HUES48 (cell line): ENCODE measurements around the gene COL27A1.

Source experiments
- H3K27ac ChIP-seq: one replicate; pipeline ENCODE4 v1.7.0; 2013; ENCODE audit warnings: low read depth, low read length, inconsistent platforms
- H3K27me3 ChIP-seq: 2 replicates; pipeline ENCODE4 v1.6.1; 2013; ENCODE audit warnings: mild to moderate bottlenecking, low read length; ENCODE audit not compliant: control insufficient read depth, insufficient read depth
- H3K36me3 ChIP-seq: 2 replicates; pipeline ENCODE4 v1.6.1; 2013; ENCODE audit warnings: low read length; ENCODE audit not compliant: control insufficient read depth, insufficient read depth
- H3K4me1 ChIP-seq: 2 replicates; pipeline ENCODE4 v1.6.1; 2013; ENCODE audit warnings: mild to moderate bottlenecking, low read length; ENCODE audit not compliant: control insufficient read depth, insufficient read depth
- H3K4me3 ChIP-seq: 2 replicates; pipeline ENCODE4 v1.5.1; 2013; ENCODE audit warnings: mild to moderate bottlenecking, low read depth, low read length
- H3K9ac ChIP-seq: 2 replicates; pipeline ENCODE4 v1.6.1; 2013; ENCODE audit warnings: mild to moderate bottlenecking, low read depth, low read length, moderate library complexity
- H3K9me3 ChIP-seq: 2 replicates; pipeline ENCODE4 v1.6.1; 2013; ENCODE audit warnings: low read length; ENCODE audit not compliant: control insufficient read depth, insufficient read depth

The COL27A1 gene

DNA sequence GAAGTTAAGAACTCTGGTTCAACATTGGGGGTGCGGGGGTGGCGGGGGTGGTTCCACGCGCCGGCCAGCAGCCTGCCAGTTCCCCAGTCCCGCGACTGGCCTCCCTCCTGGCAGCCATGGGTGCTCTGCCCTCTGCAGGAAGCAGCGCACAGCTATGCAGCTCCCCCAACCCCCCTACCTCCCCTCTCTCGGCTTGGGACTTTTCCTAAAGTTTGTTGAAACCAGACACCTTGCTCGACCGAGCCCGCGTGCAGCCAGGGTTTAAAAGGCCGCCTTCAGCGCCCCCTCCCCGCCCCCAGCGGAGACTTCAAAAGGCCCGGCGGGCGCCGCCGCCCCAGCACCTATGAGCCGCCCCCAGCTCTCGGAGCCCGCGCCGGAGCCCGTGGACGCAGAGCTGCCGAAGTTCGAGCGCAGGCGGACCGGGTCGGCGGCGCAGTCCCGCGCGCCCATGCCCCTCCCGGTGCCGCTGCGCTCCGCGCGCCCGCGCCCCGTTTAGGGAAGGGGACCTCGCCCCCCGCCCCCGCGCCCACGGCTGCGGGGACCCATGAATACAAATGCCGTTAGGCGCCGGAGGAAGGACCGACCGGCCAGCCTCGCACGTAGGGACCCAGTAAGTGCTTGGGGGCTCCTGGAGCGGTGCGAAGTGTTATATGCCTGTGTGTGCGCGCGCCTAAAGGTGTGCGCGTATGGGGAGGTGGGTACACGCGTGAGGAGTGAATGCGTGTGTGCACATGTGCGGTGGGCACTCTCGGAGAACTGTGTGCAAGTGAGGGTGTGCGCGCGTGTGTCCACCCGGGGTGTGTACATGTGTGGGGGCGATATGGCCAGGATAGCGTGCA, 1.4 kb upstream of the COL27A1 start:
- Histone ChIP-seq H3K27me3 (peaks cover 38% of the 10 kb centered on the region), H3K27ac (no peak overlapping the region), H3K4me1 (peaks cover 16% of the 10 kb centered on the region), H3K9ac (no peak overlapping the region), H3K9me3 (no peaks in the 10 kb centered on the region), H3K36me3 (no peaks in the 10 kb centered on the region), H3K4me3 (peak overlapping the region; percentile 66)

GRCh38 chr9:114154600-114155102, 686 bp upstream of the COL27A1 start:
- H3K4me3 ChIP-seq, result peak overlapping the region; percentile 66
- peaks cover 16% of the 10 kb centered on the region for H3K4me1 ChIP-seq
- H3K36me3 ChIP-seq, result no peaks in the 10 kb centered on the region
- no peak overlapping the region for H3K27ac ChIP-seq
- H3K9me3 ChIP-seq, result no peaks in the 10 kb centered on the region
- H3K9ac ChIP-seq, result no peak overlapping the region
- H3K27me3 ChIP-seq, result peaks cover 38% of the 10 kb centered on the region

- Histone ChIP-seq H3K27ac (peak overlapping the region; percentile 10), H3K9me3 (no peaks in the 10 kb centered on the region), H3K4me1 (peaks cover 16% of the 10 kb centered on the region)
These were observed 789 bp downstream of the COL27A1 start for GRCh38 chr9:114155995-114156656.

DNA sequence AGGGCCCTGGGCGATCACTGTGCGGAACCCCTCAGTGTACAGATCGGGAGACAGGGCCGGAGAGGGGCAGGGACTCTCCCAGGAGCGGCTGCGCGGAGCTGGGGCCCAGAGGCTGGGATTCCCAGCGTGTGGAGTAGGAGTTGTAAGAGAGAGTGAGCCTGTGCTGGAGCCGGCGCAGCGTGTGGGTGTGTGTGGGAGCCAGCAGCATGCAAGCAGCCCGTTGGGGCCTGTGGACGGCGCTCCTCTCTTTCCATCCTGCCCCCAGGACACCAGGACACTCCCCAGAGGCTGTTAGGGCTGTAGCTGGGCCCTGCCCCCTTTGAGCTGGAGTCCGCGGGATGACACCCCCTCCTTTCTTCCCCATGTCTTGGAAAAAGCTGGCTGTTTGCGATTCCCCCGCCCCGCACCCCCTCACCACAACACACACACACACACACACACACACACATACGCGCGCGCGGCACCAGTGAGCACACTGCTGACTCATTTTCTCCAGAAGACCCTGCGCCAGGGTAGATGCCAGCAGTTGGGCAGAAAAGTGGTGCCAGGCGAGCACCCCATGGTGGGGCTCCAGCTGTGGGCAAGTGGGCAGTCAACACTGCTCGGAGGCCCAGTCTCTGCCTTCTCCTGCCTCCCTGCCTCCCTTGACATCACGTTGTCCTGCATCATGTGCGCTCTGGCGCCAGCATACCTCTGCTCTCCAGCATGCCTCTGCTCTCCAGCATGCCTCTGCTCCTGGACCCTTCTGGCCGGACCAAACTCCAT, 1.5 kb downstream of the COL27A1 start:
- Histone ChIP-seq H3K27me3 (peaks cover 38% of the 10 kb centered on the region), H3K27ac (peak overlapping the region; percentile 10), H3K4me3 (peak overlapping the region; percentile 69), H3K36me3 (no peaks in the 10 kb centered on the region), H3K4me1 (peaks cover 16% of the 10 kb centered on the region), H3K9ac (no peak overlapping the region), H3K9me3 (no peaks in the 10 kb centered on the region)

More at GRCh38 chr9:114155995-114156656, 789 bp downstream of the COL27A1 start:
- peak overlapping the region; percentile 70 for H3K4me3 ChIP-seq
- no peak overlapping the region for H3K9ac ChIP-seq
- peaks cover 38% of the 10 kb centered on the region for H3K27me3 ChIP-seq
- no peaks in the 10 kb centered on the region for H3K36me3 ChIP-seq

GRCh38 chr9:114157516-114158176, 2.3 kb downstream of the COL27A1 start:
- H3K9ac ChIP-seq, result no peak overlapping the region
- H3K4me1 ChIP-seq, result peaks cover 13% of the 10 kb centered on the region
- H3K27ac ChIP-seq, result no peak overlapping the region
- H3K36me3 ChIP-seq, result no peaks in the 10 kb centered on the region
- H3K27me3 ChIP-seq, result peaks cover 32% of the 10 kb centered on the region
- no peaks in the 10 kb centered on the region for H3K9me3 ChIP-seq
- H3K4me3 ChIP-seq, result no peak overlapping the region

- Histone ChIP-seq H3K9me3 (no peaks in the 10 kb centered on the region), H3K27ac (no peak overlapping the region), H3K4me3 (no peak overlapping the region), H3K36me3 (no peaks in the 10 kb centered on the region), H3K9ac (no peak overlapping the region), H3K4me1 (peaks cover 18% of the 10 kb centered on the region), H3K27me3 (peaks cover 22% of the 10 kb centered on the region)
These were observed 3.3 kb downstream of the COL27A1 start for GRCh38 chr9:114158482-114159130.

DNA sequence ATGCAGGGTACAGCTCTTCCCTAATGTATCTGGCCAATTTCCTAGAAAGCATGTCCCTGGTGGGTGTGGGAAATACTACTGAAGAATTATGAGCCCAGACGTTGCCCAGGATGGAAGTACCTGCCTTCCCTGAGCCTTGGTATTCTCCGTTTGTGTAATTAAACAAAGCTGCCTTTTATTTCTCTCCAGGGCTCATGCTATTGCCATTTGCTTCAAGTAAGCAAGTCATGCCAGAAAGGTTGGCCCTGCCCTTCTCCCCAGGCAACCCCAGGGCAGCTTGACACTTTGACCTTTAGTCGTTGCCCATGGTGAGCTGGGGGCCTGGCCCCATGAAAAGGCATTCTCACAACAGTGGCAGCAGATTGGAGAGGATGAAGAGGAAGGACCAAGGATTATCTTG, 4.4 kb downstream of the COL27A1 start:
- Histone ChIP-seq H3K27ac (no peak overlapping the region), H3K4me1 (peaks cover 16% of the 10 kb centered on the region), H3K9ac (no peak overlapping the region), H3K4me3 (no peak overlapping the region), H3K27me3 (peaks cover 11% of the 10 kb centered on the region), H3K9me3 (no peaks in the 10 kb centered on the region), H3K36me3 (no peaks in the 10 kb centered on the region)

DNA sequence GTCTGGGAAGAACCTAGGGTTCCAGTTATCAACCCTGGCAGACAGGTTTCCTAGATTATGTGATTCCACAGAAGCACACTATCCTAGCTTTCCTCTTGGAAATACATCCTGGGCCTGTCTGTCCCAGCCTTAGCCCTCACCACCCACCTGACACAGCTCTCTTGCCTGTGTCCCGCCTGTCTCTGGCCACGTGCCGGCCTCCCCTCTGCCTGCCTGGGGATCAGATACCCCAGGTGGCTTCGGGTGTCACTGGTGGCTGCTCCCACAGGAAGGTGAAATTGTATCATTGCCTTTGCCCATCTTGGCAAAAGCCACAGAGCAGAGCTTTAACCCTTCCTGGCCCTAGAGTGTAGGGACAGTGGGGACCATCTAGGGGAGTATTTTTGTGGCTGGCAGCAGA, 6.2 kb downstream of the COL27A1 start:
- no peak overlapping the region for H3K9ac ChIP-seq
- peaks cover 12% of the 10 kb centered on the region for H3K4me1 ChIP-seq
- H3K9me3 ChIP-seq, result no peaks in the 10 kb centered on the region
- no peak overlapping the region for H3K27ac ChIP-seq
- H3K4me3 ChIP-seq, result no peak overlapping the region
- no peaks in the 10 kb centered on the region for H3K36me3 ChIP-seq
- peaks cover 3% of the 10 kb centered on the region for H3K27me3 ChIP-seq

DNA sequence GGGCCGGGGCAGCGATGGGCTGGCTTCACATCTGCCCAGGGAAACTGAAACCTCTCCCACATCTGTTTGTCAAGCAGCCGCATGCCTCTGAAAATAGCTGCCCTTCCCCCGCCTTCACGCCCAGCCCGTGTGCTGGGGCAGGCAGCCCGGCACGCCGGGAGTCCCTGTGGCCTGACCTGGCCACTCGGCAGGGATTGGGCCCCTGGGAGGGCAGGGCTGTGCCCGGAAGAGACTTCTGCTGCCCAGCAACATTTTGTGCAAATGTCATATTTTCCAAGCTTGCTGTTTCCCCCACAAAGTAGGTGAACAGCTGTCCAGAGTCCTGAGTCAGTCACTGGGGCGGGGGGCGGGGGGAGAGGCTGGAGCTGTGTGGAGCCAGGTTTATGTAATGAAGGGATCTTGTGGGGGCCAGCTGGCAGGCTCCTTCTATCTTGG, 8.2 kb downstream of the COL27A1 start:
- Histone ChIP-seq H3K9ac (no peak overlapping the region), H3K4me3 (no peak overlapping the region), H3K27me3 (no peaks in the 10 kb centered on the region), H3K27ac (no peak overlapping the region), H3K9me3 (no peaks in the 10 kb centered on the region), H3K36me3 (peaks cover 8% of the 10 kb centered on the region; the same call in 1 of the 2 replicates), H3K4me1 (peaks cover 9% of the 10 kb centered on the region)

- Histone ChIP-seq H3K27ac (no peak overlapping the region), H3K4me1 (peaks cover 9% of the 10 kb centered on the region), H3K36me3 (peaks cover 9% of the 10 kb centered on the region; the same call in 1 of the 2 replicates), H3K27me3 (no peaks in the 10 kb centered on the region), H3K4me3 (no peak overlapping the region), H3K9ac (no peak overlapping the region), H3K9me3 (no peaks in the 10 kb centered on the region)
These were observed 9.0 kb downstream of the COL27A1 start for GRCh38 chr9:114164191-114164794.
